Stimulated activated CD8-positive, alpha-beta memory T cell treated with anti-CD3 and anti-CD28 coated beads, Interleukin-2, amount 100 ng/mL, for 1 hour (primary cell): ENCODE results near the gene CHDH.

Source experiments
- DNase-seq, 2 donors: peaks; one replicate each; pipeline ENCODE4 v3.0.0-alpha.2; 2020; ENCODE audit warnings: low read depth in 2 of 2

CHDH gene

DNA sequence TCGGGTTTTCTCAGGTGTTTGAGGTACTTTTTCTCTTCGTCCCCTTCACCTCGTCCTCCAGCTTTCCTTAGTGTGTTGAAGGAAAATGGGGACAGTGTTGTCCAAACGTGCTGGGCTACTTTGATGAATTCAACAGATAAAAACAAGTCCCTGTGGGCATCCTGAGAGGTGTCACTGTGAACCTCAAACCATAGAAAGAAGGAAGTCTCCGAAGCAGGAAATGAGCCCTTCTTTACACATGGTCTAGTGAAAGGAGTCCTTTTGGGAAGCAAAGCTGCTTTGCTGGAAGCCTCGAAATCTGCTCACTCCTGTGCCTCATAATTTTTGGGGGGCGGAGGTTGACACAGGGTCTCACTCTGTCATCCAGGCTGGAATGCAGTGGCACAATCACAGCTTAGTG lies 10.7 kb upstream of the CHDH start:
- no peak for DNase-seq

DNA sequence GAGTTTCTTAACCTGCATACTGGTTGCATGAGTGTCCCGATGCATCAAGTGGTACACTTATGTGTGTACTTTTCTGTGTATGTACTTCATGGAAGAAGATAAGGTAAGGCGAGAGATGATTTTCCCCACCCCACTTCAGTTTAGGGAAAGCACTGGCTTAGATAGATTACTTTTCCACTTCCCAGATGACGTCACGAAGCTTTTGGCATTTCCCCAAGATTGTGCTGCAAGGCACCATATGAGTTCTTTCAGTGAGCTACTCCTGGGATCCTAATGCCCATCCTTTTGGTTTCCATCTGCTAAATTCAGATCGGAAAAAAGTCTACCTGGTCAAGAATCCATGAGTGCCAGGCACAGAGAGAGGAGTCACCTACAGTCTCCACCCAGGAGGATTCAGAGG lies 4.7 kb upstream of the CHDH start:
- no peak for DNase-seq

GRCh38 chr3:53849916-53850315 lies 3.7 kb upstream of the CHDH start:
- no peak for DNase-seq

DNA sequence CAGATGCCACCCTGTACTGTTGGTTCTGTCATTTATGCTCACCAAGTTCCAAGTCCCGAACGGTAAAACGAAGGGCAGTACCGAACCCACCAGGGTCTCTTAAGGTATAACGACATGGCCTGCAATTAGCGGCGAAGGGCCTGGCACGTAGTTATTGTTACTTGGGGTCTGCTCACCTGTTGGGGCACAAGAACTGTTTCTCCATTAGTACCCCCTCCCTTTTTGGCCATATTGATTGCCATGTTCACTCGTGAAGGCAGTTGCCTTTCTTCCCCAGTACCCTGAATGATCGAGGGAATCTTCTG lies 584 bp upstream of the CHDH start:
- no peak for DNase-seq

DNA sequence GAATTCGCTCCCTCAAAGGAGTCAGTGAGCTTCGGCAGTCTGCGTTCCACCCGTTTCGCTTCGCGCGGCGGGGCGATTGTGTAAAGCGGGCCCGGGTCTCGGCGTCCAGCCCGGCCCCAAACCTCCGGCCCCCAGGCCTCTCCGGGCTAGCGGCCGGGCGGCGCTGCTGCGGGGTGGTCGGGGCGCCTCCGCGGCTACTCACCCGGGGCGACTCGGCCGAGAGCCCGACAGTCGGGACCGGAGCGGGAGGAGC lies 412 bp downstream of the CHDH start:
- no peak for DNase-seq

DNA sequence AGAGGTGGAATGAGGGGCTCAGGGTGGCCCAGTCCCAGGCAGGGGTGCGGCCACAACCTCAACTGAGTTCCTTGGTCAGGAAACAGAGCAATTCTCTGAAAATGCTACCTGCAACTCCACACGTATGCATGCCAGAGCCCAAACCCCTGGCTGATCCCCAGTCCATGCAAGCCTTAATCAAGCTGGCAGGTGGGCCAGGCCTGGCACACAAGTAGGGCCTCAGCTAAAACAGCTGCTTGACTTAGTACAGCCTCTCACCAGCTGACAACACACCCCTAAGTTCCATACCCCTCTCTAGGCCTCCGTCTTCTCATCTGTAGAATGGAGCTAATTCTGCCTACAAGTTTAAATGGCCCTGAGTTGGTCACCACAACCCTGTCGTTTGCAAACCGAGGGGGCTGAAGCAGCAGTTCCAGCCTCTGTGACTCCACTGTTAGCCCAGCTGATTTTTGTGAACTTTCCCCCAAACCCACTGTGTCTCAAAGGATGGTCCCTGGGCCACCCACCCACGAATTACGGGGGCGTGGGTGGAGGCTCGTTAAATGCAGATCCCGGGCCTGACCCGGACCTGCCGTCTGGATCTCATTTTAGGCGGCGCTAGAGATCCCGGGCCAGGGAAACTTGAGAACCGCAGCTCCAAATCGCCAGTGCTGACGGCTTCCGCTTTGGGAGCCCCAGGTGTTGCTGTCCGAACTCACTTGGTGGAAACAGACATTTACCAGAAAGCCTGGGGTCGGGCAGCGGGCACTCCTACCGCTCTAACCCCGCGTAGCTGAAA lies 927 bp downstream of the CHDH start:
- DNase-seq = no peak

- DNase-seq = no peak
These were observed 1.7 kb downstream of the CHDH start for GRCh38 chr3:53844262-53845102.

GRCh38 chr3:53843195-53844177 lies 2.7 kb downstream of the CHDH start:
- DNase-seq = no peak

GRCh38 chr3:53842436-53843194 lies 3.6 kb downstream of the CHDH start:
- DNase-seq = no peak

DNA sequence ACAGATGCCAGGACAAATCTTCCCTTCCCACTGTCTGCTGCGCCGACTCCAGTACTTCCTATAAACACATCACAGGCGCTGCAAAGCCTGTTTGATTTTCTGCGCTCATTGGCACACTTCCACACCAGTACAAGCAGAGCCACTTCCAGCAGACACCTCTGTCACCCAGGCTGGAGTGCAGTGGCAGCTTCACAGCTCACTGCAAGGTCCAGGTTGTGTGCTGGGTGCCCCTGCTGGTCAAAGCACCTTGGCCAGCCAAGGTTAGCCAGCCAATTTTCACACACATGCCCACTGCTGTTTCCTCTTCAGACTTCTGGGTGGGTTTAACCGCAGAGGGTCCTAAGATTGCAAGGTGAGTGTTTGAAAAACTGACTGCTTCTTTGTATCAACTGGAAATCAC lies 4.9 kb downstream of the CHDH start:
- no peak for DNase-seq

DNA sequence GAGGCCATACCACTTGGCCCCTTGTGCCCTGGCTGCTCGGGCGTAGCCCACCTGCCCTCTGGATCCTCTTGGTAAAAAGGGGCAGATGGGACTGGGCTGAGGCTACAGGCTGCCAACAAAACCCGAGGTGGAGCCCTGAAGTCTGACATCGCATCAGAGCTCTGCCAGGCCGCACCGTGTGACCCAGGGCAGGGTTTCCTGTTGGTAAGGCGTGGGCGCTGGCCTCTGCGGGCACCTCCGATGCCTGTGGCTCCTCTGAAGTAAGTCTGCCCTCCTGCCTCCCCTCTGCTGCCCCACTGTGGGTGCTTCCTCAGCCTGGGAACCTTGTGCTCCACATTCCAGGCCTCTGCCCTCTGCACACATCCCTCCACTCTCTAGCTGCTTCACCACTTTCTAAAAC lies 8.9 kb downstream of the CHDH start:
- no peak for DNase-seq

DNA sequence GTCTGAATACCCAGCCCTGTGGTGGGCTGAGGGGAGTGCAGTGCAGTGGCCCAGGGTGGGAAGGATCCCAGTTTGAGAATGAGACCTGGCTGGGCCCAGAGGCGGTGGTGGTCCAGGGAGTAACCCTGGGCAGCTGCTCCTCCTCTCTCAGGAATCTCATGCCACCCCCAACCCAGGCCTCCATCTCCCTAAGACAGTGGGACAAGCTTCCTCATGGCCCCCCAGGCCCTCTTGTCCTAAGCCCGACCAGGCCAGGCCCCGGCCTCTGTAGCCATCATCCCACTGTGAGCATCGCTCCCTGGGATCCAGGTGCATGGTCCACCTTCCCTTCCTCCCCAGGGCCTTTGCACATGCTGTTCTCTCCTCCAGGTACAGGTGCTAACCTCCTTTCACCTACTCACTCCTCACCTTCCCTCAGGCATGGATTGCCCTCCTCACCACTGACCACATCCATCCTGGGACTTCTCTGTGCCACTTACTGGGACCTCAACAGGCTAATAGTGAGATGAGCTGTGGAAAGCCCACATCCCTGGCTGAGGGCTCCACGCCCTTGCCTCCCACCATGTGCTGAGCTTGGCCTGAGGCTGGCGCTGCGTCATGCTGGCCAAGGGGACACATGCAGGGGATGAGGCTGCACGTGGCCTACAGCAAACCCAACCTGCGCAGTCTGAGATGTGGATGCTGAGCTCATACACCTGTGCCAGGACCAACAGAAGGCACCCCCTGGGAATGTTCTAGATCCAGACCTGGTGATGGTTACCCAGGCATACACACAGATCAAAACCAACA lies 9.9 kb downstream of the CHDH start:
- no peak for DNase-seq

GRCh38 chr3:53835257-53835656 lies 11.0 kb downstream of the CHDH start:
- DNase-seq = no peak

DNA sequence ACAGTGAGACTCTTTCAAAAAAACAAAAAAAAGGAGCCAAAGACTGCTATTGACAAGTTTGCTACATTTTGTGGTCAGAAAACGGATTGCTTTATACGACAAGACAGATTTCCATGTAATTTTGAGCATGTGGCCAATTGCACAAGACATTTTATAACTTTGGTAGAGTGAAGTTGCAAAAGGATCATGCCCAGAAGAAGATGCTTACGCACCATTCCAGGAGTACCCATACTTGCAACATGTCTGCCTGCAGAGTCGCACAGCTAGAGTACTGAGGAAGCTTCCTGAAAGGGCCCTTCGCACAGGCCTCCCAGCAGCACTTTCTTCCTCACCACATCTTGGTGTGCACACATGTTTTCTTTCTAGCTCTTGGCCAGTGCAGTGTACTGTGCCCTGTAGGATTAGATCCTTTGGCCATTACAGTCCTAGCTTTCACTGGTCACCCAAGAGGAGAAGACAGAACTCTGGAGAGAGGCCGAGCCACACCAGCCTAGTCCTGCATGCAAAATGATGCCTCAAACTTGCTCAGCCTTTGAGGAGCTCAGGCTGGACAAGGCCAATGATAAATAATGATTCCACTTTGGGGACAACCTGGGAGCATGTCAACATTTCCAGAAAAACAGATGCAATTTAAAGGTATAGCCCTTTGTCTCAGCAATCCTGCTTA lies 11.7 kb downstream of the CHDH start:
- no peak for DNase-seq

- no peak for DNase-seq
These were observed 12.5 kb downstream of the CHDH start for GRCh38 chr3:53833700-53834099.

- no peak for DNase-seq
These were observed 13.1 kb downstream of the CHDH start for GRCh38 chr3:53833053-53833645.

DNA sequence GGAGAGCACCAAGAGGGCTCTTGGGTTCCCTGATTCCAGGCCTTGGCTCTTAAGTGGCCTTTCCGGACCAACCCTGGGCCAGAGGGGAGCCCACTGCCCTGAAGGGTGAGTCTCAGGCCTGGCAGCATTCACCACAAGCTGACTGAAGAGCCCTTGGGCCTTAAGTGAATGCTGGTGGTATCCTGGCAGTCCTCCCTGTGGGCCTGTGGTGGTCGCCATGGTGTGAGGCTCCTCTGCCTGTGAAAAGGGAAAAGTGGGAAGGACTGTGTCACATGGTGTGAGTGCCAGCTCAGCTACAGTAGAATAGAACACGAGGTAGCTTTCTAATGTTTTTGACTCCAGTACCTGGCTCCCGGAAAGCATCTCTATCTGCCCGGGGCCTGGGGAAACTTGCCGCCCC lies 15.3 kb downstream of the CHDH start:
- no peak for DNase-seq

GRCh38 chr3:53829605-53830004 lies 16.6 kb downstream of the CHDH start:
- no peak for DNase-seq

GRCh38 chr3:53828581-53828980 lies 17.6 kb downstream of the CHDH start:
- no peak for DNase-seq

DNA sequence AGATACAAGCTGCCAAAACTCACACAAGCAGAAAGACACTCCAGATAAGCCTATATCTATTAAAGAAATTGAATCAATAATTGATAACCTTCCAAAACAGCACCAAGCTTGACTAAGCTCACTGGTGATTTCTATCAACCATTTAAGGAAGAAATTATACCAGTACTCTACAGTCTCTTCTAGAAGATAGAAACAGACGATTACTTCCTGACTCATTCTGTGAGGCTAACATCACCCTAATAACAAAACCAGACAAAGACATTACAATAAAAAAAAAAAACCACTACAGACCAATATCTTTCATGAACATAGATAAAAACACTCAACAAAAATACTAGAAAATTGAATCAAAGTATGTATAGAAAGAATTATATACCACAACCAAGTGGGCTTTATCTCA lies 20.2 kb downstream of the CHDH start:
- no peak for DNase-seq
